AG09319 (cell line): ENCODE measurements around the gene SPTBN5.

Experiments
- DNase-seq: peaks from one replicate; pipeline ENCODE4 v3.0.0-alpha.2; 2010; ENCODE audit warnings: low read depth; ENCODE audit errors: extremely low read depth
- TF ChIP-seq, protein P1 (sequence below): IDR thresholded peaks from 2 replicates; pipeline ENCODE4 v1.5.1; 2011; ENCODE audit warnings: low read depth, mild to moderate bottlenecking, inconsistent platforms, low read length, moderate library complexity

SPTBN5 gene

DNA sequence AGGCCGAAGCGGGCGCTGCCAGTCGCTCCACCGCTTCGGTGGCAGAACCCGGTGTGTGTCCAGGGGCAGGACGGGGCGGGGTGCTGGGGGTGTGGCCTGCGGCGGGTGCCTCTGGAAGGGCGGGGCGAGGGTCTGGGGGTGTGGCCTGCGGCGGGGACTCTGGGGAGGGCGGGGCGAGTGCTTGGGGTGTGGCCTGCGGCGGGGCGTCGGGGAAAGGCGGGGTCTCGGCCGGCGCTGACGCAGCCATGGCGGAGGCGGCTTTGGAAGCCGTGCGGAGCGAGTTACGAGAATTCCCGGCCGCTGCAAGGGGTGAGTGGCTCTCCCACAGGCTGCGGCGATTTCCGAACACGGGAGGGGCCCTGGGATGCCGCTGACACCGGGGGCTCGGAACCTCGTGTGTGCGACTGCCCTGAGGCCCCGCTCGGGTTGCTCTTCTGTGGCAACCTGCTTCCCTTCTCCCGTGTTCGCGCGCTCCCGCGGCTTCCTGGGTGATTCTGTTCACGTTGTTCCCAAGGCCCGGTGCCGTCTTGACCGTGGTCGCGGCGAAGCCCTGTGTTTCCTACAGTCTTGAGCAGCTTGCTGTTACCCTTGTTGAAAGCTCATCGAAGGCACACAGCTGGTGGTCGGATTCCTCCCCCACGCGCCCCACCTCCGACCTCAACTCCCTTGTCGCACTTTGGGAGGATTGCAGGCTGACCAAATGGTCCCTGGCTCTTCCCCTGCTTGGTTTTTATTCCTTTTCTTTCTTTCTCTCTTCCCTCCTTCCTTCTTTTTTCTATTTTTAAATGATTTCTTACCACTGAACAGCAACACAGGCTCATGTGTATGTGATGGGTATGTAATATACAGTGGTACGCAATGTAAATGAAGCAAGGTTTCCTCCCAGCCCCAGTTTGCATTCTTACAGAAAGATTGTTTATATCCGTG, 65.7 kb downstream of the SPTBN5 start, which contains the start of gene JMJD7:
TSS of gene JMJD7 (plus strand) at position 213 of the 927 bp plus-strand sequence. CDS start at position 246, 33 bp downstream.
- TF ChIP-seq, protein P1, sequence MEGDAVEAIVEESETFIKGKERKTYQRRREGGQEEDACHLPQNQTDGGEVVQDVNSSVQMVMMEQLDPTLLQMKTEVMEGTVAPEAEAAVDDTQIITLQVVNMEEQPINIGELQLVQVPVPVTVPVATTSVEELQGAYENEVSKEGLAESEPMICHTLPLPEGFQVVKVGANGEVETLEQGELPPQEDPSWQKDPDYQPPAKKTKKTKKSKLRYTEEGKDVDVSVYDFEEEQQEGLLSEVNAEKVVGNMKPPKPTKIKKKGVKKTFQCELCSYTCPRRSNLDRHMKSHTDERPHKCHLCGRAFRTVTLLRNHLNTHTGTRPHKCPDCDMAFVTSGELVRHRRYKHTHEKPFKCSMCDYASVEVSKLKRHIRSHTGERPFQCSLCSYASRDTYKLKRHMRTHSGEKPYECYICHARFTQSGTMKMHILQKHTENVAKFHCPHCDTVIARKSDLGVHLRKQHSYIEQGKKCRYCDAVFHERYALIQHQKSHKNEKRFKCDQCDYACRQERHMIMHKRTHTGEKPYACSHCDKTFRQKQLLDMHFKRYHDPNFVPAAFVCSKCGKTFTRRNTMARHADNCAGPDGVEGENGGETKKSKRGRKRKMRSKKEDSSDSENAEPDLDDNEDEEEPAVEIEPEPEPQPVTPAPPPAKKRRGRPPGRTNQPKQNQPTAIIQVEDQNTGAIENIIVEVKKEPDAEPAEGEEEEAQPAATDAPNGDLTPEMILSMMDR: no peak

DNA sequence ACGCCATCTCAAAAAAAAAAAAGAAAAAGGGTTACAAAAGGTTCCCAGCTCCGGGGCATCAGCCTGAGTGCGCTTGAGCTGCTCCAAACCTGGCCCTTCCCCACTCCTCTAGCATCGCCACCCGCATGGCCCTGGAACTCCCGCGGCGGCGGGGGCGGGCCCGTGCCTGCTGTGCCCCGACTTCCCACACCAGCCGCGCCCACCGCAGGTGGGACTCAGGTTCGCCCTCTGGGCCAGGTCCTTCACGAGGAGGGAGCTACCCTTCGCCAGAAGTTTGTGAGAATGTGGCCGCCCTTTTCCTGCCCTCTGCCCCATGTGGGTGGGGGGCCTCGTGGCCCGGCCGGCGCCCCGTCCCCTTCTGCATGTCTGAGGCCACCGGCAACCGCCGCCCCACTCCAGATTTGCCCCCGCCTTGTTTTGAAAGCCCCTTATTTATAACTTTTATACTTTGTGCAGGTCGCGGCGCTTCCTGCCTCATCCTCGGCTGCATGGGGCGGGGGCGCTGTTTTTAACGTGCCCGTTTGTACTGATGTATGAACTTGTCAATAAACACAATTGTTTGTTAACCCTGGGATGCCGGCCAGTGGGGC, 66.5 kb downstream of the SPTBN5 start:
- TF ChIP-seq, protein P1: no peak
- DNase-seq: no peak

More for the DNA sequence above, 65.7 kb downstream of the SPTBN5 start, which contains the start of gene JMJD7:
- DNase-seq: peak; percentile 69

DNA sequence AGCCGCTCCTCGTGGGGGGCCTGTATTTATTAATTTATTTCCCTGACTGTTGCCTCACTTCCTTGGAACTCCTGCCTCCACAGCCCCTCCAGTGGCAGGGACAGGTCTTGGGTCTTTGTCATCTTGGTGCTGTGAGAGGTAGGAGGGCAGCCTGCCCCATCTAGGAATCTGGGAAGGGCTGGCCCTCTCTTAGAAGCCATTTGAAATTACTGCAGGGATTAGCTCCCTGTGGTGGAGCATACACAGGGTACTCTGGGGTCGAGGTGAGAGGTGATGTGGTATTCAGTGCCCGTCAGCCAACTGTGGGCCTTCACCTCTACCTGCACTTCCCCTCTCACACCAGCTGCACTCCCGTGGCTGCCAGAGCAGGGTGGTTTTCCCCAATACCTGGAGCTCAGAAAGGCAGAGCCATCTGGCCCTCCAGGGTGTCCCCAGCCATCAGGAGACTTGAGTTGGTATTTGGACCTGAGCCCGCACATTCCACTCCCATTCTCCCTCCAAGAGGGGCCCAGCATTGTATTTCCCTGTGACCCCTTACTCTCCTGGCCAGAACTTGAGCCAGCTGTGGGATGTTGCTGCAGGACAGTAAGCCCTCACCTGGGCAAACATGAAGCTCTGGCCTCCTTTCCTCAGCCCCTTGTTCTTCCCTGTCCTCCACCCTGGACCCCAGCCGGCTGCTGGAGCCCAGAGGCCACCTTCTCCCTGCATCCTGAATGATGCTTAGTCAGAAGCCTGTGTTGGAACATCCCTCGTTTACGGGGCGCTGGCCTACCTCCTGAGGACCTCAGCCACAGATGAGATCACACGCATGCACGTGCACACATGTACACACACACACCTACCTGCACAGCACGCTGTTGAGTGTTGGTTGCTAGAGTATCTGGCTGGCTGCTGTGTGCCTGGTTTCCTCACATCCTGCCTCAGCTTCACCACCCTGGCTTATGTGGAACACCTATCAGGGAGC, 68.0 kb downstream of the SPTBN5 start:
- DNase-seq: no peak

DNA sequence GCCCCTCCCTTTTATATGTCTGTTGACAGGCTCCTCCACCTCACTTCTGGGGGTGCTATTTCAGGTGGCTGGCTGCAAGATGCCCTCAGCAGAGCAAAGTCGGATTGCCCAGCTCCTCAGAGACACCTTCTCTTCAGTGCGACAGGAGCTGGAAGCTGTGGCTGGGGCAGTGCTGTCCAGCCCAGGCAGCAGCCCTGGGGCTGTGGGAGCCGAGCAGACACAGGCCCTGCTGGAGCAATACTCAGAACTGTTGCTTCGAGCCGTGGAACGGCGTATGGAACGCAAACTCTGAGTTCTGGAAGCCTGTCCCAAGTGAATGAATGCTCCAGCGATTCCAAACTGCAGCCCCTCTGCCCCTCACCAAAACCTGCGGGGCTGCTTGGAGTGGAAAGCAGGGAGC, 68.7 kb downstream of the SPTBN5 start:
- TF ChIP-seq, protein P1: no peak
- DNase-seq: no peak

More for the DNA sequence above, 68.0 kb downstream of the SPTBN5 start:
- TF ChIP-seq, protein P1: no peak

DNA sequence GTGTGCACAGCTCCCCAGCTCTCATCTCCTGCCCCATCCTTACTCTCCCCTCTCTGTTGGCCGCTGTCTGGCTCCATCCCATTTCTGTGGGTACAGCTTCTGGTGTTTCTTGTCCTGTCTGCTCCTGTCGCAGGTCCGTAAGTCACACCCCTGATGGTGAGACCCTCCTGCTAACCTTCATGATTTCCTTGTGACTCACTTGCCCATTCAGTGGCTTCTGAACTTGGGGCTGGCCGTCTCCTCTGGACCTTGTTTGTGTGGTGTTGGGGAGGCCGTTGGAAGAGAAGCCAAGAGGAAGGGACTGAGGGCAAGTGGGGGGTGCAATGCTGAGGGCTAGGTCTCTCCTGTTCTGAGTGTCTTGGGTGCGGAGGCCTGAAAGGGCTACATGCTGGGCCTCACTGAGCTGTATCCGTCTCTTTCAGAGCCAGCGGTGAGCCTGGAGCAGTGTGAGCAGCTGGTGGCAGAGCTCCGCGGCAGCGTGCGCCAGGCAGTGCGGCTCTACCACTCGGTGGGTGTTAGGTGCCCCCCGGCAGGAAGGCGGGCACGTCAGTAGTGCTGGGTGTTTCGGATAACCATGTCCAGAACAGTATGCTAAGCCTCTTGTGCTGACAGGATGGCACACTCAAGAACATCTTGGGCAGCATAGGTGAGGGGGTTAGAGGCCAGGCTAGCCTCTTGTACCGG, 69.6 kb downstream of the SPTBN5 start:
- TF ChIP-seq, protein P1: no peak
- DNase-seq: no peak

DNA sequence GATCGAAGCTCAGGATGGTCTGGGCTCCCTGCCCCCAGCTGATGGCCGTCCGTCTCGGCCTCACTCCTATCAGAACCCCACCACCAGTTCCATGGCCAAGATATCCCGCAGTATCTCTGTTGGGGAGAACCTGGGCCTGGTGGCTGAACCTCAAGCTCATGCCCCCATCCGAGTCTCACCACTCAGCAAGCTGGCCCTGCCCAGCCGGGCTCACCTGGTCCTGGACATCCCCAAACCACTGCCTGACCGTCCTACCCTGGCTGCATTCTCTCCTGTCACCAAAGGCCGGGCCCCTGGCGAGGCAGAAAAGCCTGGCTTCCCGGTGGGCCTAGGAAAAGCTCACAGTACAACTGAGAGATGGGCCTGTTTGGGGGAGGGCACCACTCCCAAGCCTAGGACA, 70.4 kb downstream of the SPTBN5 start:
- TF ChIP-seq, protein P1: no peak
- no peak for DNase-seq
